Mucosa of descending colon (tissue), 3 donors: Measurements from ENCODE around the gene ALPP. TPM values are rescaled to one million over a fixed set of nuclear protein-coding genes. Genes with fewer than 3 reads are reported as not detected.

ENCODE experiments used
- ATAC-seq: fragments of 200-7000 bp; cut with Tn5 transposase; one replicate; pipeline ENCODE4 v1.9.1; 2020; ENCODE audit warnings: mild to moderate bottlenecking, moderate library complexity
- DNase-seq, 3 donors: peaks; one replicate each; pipeline ENCODE4 v3.0.0-alpha.2; 2020
- H3K36me3 ChIP-seq: fragments of 200-600 bp; one replicate; pipeline ENCODE4 v1.8.0; 2021; ENCODE audit warnings: low read depth, mild to moderate bottlenecking
- H3K4me1 ChIP-seq: fragments of 200-600 bp; one replicate; pipeline ENCODE4 v1.8.0; 2021; ENCODE audit warnings: low read depth, mild to moderate bottlenecking
- H3K4me3 ChIP-seq: fragments of 200-600 bp; one replicate; pipeline ENCODE4 v1.8.0; 2021; ENCODE audit warnings: mild to moderate bottlenecking
- H3K9me3 ChIP-seq: fragments of 200-600 bp; one replicate; pipeline ENCODE4 v1.8.0; 2021; ENCODE audit warnings: mild to moderate bottlenecking
- CTCF ChIP-seq: fragments of 200-600 bp; IDR thresholded peaks from one replicate; pipeline ENCODE4 v1.8.0; 2022; ENCODE audit warnings: antibody characterized with exemption, mild to moderate bottlenecking
- intact Hi-C, 2 donors: fragments of 100-400 bp; cut with DNase I in 1 of 2; cut with micrococcal nuclease in 1 of 2; formaldehyde crosslinking; loops; one replicate each; pipeline versions ENCODE4 v1.11.0 to v1.11.1; 2022; cut with DNase I, micrococcal nuclease
- total RNA-seq, 3 donors: library from RNA; stranded (reverse); fragmentation: NEBNext Ultra II Directional in 2 of 3; extraction: Animal tissue kit (Norgen Biotek cat#: 25700) in 2 of 3; gene quantifications; one replicate each; pipeline versions ENCODE4 v1.2.1 to v1.2.4, GENCODE V29; 2021 to 2023
- donor health status: DM: no; HTN: no; CAD: no; lungs with moderate emphysema.
- donor health status: DM: no; HTN: no; CAD: no.
- donor health status: DM: no; HTN: yes; CAD: no.

The ALPP gene
- total RNA-seq, 3 donors from 2014 or later: 1.2 TPM; not detected in 2

GRCh38 chr2:232372231-232373208 is 6.0 kb upstream of the ALPP start:
- DNase-seq (no peak), ATAC-seq (no peak)
- TF ChIP-seq CTCF: no peak
- Histone ChIP-seq H3K9me3 (no peaks in the 10 kb centered on the region), H3K4me3 (no peak overlapping the region), H3K36me3 (no peaks in the 10 kb centered on the region), H3K4me1 (no peaks in the 10 kb centered on the region)
- intact Hi-C loops: no loop called here

- no peak overlapping the region for H3K4me3 ChIP-seq
- no peak for DNase-seq
- intact Hi-C loops: no loop called here
- no peaks in the 10 kb centered on the region for H3K4me1 ChIP-seq
- H3K9me3 ChIP-seq: no peaks in the 10 kb centered on the region
- TF ChIP-seq CTCF: no peak
- no peak for ATAC-seq
- no peaks in the 10 kb centered on the region for H3K36me3 ChIP-seq
These were observed 4.2 kb upstream of the ALPP start for GRCh38 chr2:232374356-232374755.

GRCh38 chr2:232375164-232375563 is 3.4 kb upstream of the ALPP start:
- no peak overlapping the region for H3K4me3 ChIP-seq
- DNase-seq: no peak
- no peaks in the 10 kb centered on the region for H3K36me3 ChIP-seq
- intact Hi-C loops: no loop called here
- ATAC-seq: no peak
- no peaks in the 10 kb centered on the region for H3K4me1 ChIP-seq
- TF ChIP-seq CTCF: no peak
- H3K9me3 ChIP-seq: no peaks in the 10 kb centered on the region

GRCh38 chr2:232376260-232376659 is 2.3 kb upstream of the ALPP start:
- H3K4me1 ChIP-seq: no peaks in the 10 kb centered on the region
- intact Hi-C loops: no loop called here
- no peaks in the 10 kb centered on the region for H3K36me3 ChIP-seq
- H3K9me3 ChIP-seq: no peaks in the 10 kb centered on the region
- DNase-seq (no peak), ATAC-seq (no peak)
- no peak for TF ChIP-seq CTCF
- H3K4me3 ChIP-seq: no peak overlapping the region

- no peaks in the 10 kb centered on the region for H3K4me1 ChIP-seq
- intact Hi-C loops: no loop called here
- H3K9me3 ChIP-seq: no peaks in the 10 kb centered on the region
- ATAC-seq: no peak
- H3K36me3 ChIP-seq: no peaks in the 10 kb centered on the region
- no peak overlapping the region for H3K4me3 ChIP-seq
- DNase-seq: no peak
- TF ChIP-seq CTCF: no peak
These were observed 1.8 kb upstream of the ALPP start for GRCh38 chr2:232376713-232377112.
